GM18867 (cell line): ENCODE results near the gene DUSP11.
"Not testable (repeated sequence)": the region's sequence is repeated elsewhere in the genome, so short reads cannot be mapped to it uniquely, and the experiment has no call there.

Experiments
- ATAC-seq: cut with Tn5 transposase; IDR thresholded peaks from one replicate; pipeline ENCODE4 v1.9.1; 2021; ENCODE audit warnings: mild to moderate bottlenecking, moderate library complexity; ENCODE audit not compliant: unreplicated experiment

Gene DUSP11

GRCh38 chr2:73718851-73719621, 60.9 kb downstream of the DUSP11 start:
- no peak for ATAC-seq

GRCh38 chr2:73718421-73718820, 61.5 kb downstream of the DUSP11 start:
- ATAC-seq = no peak

GRCh38 chr2:73717695-73718094, 62.2 kb downstream of the DUSP11 start:
- ATAC-seq = not testable (repeated sequence)

GRCh38 chr2:73717251-73717606, 62.7 kb downstream of the DUSP11 start:
- ATAC-seq = no peak

- no peak for ATAC-seq
These were observed 63.2 kb downstream of the DUSP11 start for GRCh38 chr2:73716543-73717250.

- ATAC-seq = no peak
These were observed 65.8 kb downstream of the DUSP11 start for GRCh38 chr2:73714091-73714490.
